K562 (cell line): Measurements from ENCODE around the gene PGPEP1. TPM values are rescaled to one million over a fixed set of nuclear protein-coding genes. Genes with fewer than 3 reads are reported as not detected.
A peak's percentile ranks its signal among the peaks of the same experiment; 100 is the strongest.

Experiments used
- CBFB ChIP-seq: sonication (generic); formaldehyde crosslinking; IDR thresholded peaks from 2 replicates; pipeline ENCODE4 v1.4.0; 2020; ENCODE audit warnings: mild to moderate bottlenecking, missing genetic modification reagents
- CCAR2 ChIP-seq: fragments of 200-400 bp; formaldehyde crosslinking; IDR thresholded peaks from 2 replicates; pipeline ENCODE4 v1.6.1; 2017; ENCODE audit warnings: mild to moderate bottlenecking, low read depth, low read length
- CEBPB ChIP-seq: fragments of 450-650 bp; IDR thresholded peaks from 2 replicates; pipeline ENCODE4 v1.6.1; 2016; ENCODE audit warnings: missing genetic modification characterization, missing compliant biosample characterization
- DDX20 ChIP-seq: fragments of 450-650 bp; IDR thresholded peaks from 2 replicates; pipeline ENCODE4 v1.6.1; 2016; ENCODE audit warnings: missing genetic modification characterization, low read depth, mild to moderate bottlenecking, missing compliant biosample characterization, moderate library complexity
- FOXP1 ChIP-seq: sonication (generic); formaldehyde crosslinking; IDR thresholded peaks from 2 replicates; pipeline ENCODE4 v1.8.0; 2022; ENCODE audit warnings: mild to moderate bottlenecking, missing genetic modification reagents
- GABPA ChIP-seq: fragments of 200-800 bp; sonication (Bioruptor generic); conservative IDR thresholded peaks from 2 replicates; pipeline ENCODE4 v1.6.1; 2016; ENCODE audit warnings: low read depth, missing genetic modification characterization, missing compliant biosample characterization
- HNRNPLL ChIP-seq: fragments of 200-400 bp; formaldehyde crosslinking; IDR thresholded peaks from 2 replicates; pipeline ENCODE4 v1.6.1; 2017; ENCODE audit warnings: low read length, low read depth, mild to moderate bottlenecking; ENCODE audit not compliant: poor library complexity, severe bottlenecking
- KLF1 ChIP-seq: fragments of 450-650 bp; IDR thresholded peaks from 2 replicates; pipeline ENCODE4 v1.6.1; 2016; ENCODE audit warnings: missing genetic modification characterization, missing compliant biosample characterization
- MAFK ChIP-seq: IDR thresholded peaks from 2 replicates; pipeline ENCODE4 v1.6.1; 2011; ENCODE audit warnings: low read length, improper control_type of control experiment
- MECOM ChIP-seq: fragments of 250-450 bp; sonication (Bioruptor Pico); IDR thresholded peaks from 2 replicates; pipeline ENCODE4 v1.8.0; 2022; ENCODE audit warnings: inconsistent platforms
- NCOA4 ChIP-seq: fragments of 450-650 bp; IDR thresholded peaks from 2 replicates; pipeline ENCODE4 v1.6.1; 2018; ENCODE audit warnings: mild to moderate bottlenecking; ENCODE audit not compliant: partially characterized antibody
- NR2C2 ChIP-seq, 2 experiments: fragments of 200-800 bp in 1 of 2; sonication (Bioruptor generic) in 1 of 2; sonication (generic) in 1 of 2; formaldehyde crosslinking in 1 of 2; IDR thresholded peaks; 2 replicates each; pipeline versions ENCODE4 v1.6.1 to v1.8.0; 2016 to 2022; ENCODE audit warnings: mild to moderate bottlenecking in 1 of 2, missing compliant biosample characterization in 1 of 2, missing genetic modification characterization in 1 of 2, missing genetic modification reagents in 1 of 2
- PHF20 ChIP-seq: fragments of 450-650 bp; IDR thresholded peaks from 2 replicates; pipeline ENCODE4 v1.6.1; 2018; ENCODE audit not compliant: partially characterized antibody
- RBFOX2 ChIP-seq: fragments of 200-400 bp; formaldehyde crosslinking; IDR thresholded peaks from 2 replicates; pipeline ENCODE4 v1.6.1; 2017; ENCODE audit warnings: low read depth, mild to moderate bottlenecking, low read length, moderate library complexity
- RBM14 ChIP-seq: fragments of 200-400 bp; formaldehyde crosslinking; IDR thresholded peaks from 2 replicates; pipeline ENCODE4 v1.6.1; 2018; ENCODE audit warnings: low read depth, mild to moderate bottlenecking, low read length, moderate library complexity, borderline replicate concordance; ENCODE audit not compliant: insufficient read depth
- SREBF1 ChIP-seq: fragments of 150-350 bp; IDR thresholded peaks from 2 replicates; pipeline ENCODE4 v1.6.1; 2014; ENCODE audit warnings: antibody characterized with exemption, low read depth, low read length, borderline replicate concordance
- TFAP4 ChIP-seq: sonication (generic); formaldehyde crosslinking; IDR thresholded peaks from 2 replicates; pipeline ENCODE4 v1.8.0; 2022; ENCODE audit warnings: missing genetic modification reagents, mild to moderate bottlenecking, moderate library complexity, borderline replicate concordance
- ZBTB34 ChIP-seq: fragments of 250-450 bp; sonication (Bioruptor Pico); IDR thresholded peaks from 2 replicates; pipeline ENCODE4 v1.8.0; 2021; ENCODE audit warnings: mild to moderate bottlenecking, moderate library complexity
- ZFP91 ChIP-seq: sonication (generic); formaldehyde crosslinking; IDR thresholded peaks from 2 replicates; pipeline ENCODE4 v1.8.0; 2022; ENCODE audit warnings: mild to moderate bottlenecking, missing genetic modification reagents
- ZNF143 ChIP-seq: sonication (generic); formaldehyde crosslinking; IDR thresholded peaks from 2 replicates; pipeline ENCODE4 v1.9.0; 2022; ENCODE audit warnings: mild to moderate bottlenecking, missing genetic modification reagents
- ZNF175 ChIP-seq: fragments of 200-800 bp; sonication (Bioruptor generic); IDR thresholded peaks from 2 replicates; pipeline ENCODE4 v1.6.1; 2016; ENCODE audit warnings: low read depth, mild to moderate bottlenecking, missing genetic modification characterization, missing compliant biosample characterization
- ZNF408 ChIP-seq: fragments of 250-450 bp; sonication (Bioruptor Pico); IDR thresholded peaks from 2 replicates; pipeline ENCODE4 v1.4.0; 2020; ENCODE audit warnings: low read depth, mild to moderate bottlenecking, moderate library complexity
- ZNF639 ChIP-seq, 2 experiments: fragments of 200-800 bp in 1 of 2; sonication (Bioruptor generic) in 1 of 2; sonication (generic) in 1 of 2; formaldehyde crosslinking in 1 of 2; IDR thresholded peaks in 1 of 2; conservative IDR thresholded peaks in 1 of 2; 2 replicates each; pipeline versions ENCODE4 v1.5.0 to v1.6.1; 2016 to 2020; ENCODE audit warnings: missing compliant biosample characterization in 1 of 2, missing genetic modification characterization in 1 of 2, missing genetic modification reagents in 1 of 2
- polyA plus RNA-seq, 8 experiments: library from polyadenylated mRNA; depleted of rRNA in 4 of 8; stranded (reverse) in 5 of 8; unstranded in 3 of 8; fragments of >200 nt; fragmentation: Nextera tagmentation in 2 of 8; fragmentation: Illumina TruSeq in 1 of 8; extraction: Ambion mirVana in 2 of 8; extraction: Trizol in 1 of 8; gene quantifications; 2 replicates each; pipeline versions ENCODE4 v1.2.1 to v1.2.3, GENCODE V29; 2011 to 2014; ENCODE audit warnings: inconsistent platforms in 1 of 8, missing spikeins in 1 of 8
- total RNA-seq, 7 experiments: library from RNA; depleted of rRNA in 6 of 7; stranded (reverse); fragments of >200 nt in 6 of 7; fragmentation: Illumina TruSeq in 2 of 7; extraction: Trizol in 2 of 7; gene quantifications; 2 replicates each; pipeline versions ENCODE4 v1.2.1 to v1.2.3, GENCODE V29; 2011 to 2021; ENCODE audit warnings: low replicate concordance in 1 of 7

The PGPEP1 gene
- total and polyA plus RNA-seq, 9 of the 15 experiments (the other 6 are each of a cell fraction or from before 2014, with no cell fraction given), result 10.0 to 69.6 (median 33.5) TPM

GRCh38 chr19:18362934-18363542, 22.6 kb downstream of the PGPEP1 start (continued):
- TF ChIP-seq TFAP4, result no peak
- TF ChIP-seq ZFP91, result peak; percentile 97
- no peak for TF ChIP-seq PHF20
- TF ChIP-seq ZNF143 (CRISPR knock-in tag), result no peak
- TF ChIP-seq NCOA4, result no peak
- TF ChIP-seq CEBPB (tag), result peak; percentile 33; the same call in 1 of the 2 replicates
- no peak for TF ChIP-seq GABPA (tag)
- TF ChIP-seq MAFK, result no peak
- TF ChIP-seq RBFOX2, result peak; percentile 41
- no peak for TF ChIP-seq DDX20 (tag)
- TF ChIP-seq ZNF175, result 0 out of 2 replicates have a peak, but pooled peaks have one; percentile 14
- TF ChIP-seq CBFB (CRISPR knock-in tag), result no peak
- TF ChIP-seq ZNF639 (CRISPR knock-in tag; conservative IDR thresholded peaks at IDR 0.05 in 1 of 2, IDR thresholded peaks at IDR 0.05 in 1 of 2), result no peak
- TF ChIP-seq HNRNPLL, result no peak
- TF ChIP-seq NR2C2 (CRISPR knock-in tag; IDR thresholded peaks at IDR 0.05), result no peak
- TF ChIP-seq NR2C2 (tag; IDR thresholded peaks at IDR 0.05), result no peak
- no peak for TF ChIP-seq CCAR2
- TF ChIP-seq KLF1 (tag), result no peak
- no peak for TF ChIP-seq ZBTB34
- TF ChIP-seq RBM14, result no peak
- no peak for TF ChIP-seq MECOM (CRISPR knock-in tag)
- no peak for TF ChIP-seq ZNF408 (CRISPR knock-in tag)
- 0 out of 2 replicates have a peak, but pooled peaks have one; percentile 39 for TF ChIP-seq FOXP1 (CRISPR knock-in tag)
- TF ChIP-seq SREBF1, result no peak
